ENCODE results near the gene CCNL2. TPM values are rescaled to one million over a fixed set of nuclear protein-coding genes. Genes with fewer than 3 reads are reported as not detected.
A peak's percentile ranks its signal among the peaks of the same experiment; 100 is the strongest.

The CCNL2 gene
- total and polyA plus RNA-seq, 8 donors, result 33.4 to 739 (median 277) TPM

DNA sequence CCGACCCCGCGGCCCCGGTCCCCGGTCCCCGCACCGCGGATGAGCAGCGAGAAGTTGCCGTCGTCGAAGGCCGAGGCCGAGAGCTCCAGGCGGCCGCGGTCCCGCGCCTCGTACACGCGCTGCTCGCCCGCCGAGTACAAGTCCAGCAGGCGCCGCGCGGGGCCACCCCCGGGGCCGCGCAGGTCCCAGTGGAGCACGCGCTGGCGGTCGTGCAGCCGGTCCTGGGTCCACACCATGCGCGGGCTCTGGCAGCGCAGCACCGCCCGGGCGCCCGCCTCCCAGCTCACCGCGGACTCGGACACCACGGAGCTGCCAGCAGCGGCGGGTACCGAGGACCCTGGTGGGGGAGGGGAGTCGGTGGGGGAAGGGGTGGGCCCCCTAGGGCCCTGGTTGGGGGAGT, 43.7 kb downstream of the CCNL2 start:
- peaks cover 69 to 91% (median 84%) of the 10 kb centered on the region in 4 donors for H3K4me1 ChIP-seq

GRCh38 chr1:1354271-1355247, 44.6 kb downstream of the CCNL2 start:
- Histone ChIP-seq H3K27me3 (peaks cover 0 to 82% (median 50%) of the 10 kb centered on the region in 3 donors), H3K4me1 (peaks cover 64 to 82% (median 76%) of the 10 kb centered on the region in 4 donors), H3K36me3 (peaks cover 0 to 23% (median 8%) of the 10 kb centered on the region in 4 donors), H3K4me3 (peak overlapping the region; percentile 25 to 47 (median 32)), H3K27ac (peak overlapping the region in 2 of 5 donors; percentile 84 to 87), H3K9me3 (no peaks in the 10 kb centered on the region)
- TF ChIP-seq, protein P1, sequence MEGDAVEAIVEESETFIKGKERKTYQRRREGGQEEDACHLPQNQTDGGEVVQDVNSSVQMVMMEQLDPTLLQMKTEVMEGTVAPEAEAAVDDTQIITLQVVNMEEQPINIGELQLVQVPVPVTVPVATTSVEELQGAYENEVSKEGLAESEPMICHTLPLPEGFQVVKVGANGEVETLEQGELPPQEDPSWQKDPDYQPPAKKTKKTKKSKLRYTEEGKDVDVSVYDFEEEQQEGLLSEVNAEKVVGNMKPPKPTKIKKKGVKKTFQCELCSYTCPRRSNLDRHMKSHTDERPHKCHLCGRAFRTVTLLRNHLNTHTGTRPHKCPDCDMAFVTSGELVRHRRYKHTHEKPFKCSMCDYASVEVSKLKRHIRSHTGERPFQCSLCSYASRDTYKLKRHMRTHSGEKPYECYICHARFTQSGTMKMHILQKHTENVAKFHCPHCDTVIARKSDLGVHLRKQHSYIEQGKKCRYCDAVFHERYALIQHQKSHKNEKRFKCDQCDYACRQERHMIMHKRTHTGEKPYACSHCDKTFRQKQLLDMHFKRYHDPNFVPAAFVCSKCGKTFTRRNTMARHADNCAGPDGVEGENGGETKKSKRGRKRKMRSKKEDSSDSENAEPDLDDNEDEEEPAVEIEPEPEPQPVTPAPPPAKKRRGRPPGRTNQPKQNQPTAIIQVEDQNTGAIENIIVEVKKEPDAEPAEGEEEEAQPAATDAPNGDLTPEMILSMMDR (IDR thresholded peaks at IDR 0.05), result no peak
- TF ChIP-seq POLR2AphosphoS5 (IDR thresholded peaks at IDR 0.05), result no peak
- no peak for TF ChIP-seq POLR2A (IDR thresholded peaks at IDR 0.05)
- TF ChIP-seq EP300 (IDR thresholded peaks at IDR 0.05), result no peak
- DNase-seq, result no peak
- intact Hi-C loops (cut with DNase I; ENCODE audit: low total_unique reads), result no loop called here
- WGBS, 5 donors, result 33 to 52% (median 47%) methylated on average over 63 to 116 of the region's 116 CpGs

More for the DNA sequence above, 43.7 kb downstream of the CCNL2 start:
- peak overlapping the region in 4 of 5 donors; percentile 84 to 89 (median 86) for H3K27ac ChIP-seq
- WGBS, 5 donors, result 0 to 20% (median 3%) methylated on average over 1 to 52 of the region's 52 CpGs
- intact Hi-C loops (cut with DNase I; ENCODE audit: low total_unique reads), result no loop called here
- no peak for TF ChIP-seq POLR2AphosphoS5 (IDR thresholded peaks at IDR 0.05)
- TF ChIP-seq, protein P1 (IDR thresholded peaks at IDR 0.05), result no peak
- TF ChIP-seq POLR2A (IDR thresholded peaks at IDR 0.05), result no peak
- TF ChIP-seq EP300 (IDR thresholded peaks at IDR 0.05), result no peak
- peaks cover 0 to 23% (median 8%) of the 10 kb centered on the region in 4 donors for H3K36me3 ChIP-seq
- peak overlapping the region; percentile 25 to 47 (median 32) for H3K4me3 ChIP-seq
- no peaks in the 10 kb centered on the region for H3K9me3 ChIP-seq
- peak; percentile 58 to 88 for DNase-seq
- H3K27me3 ChIP-seq, result peaks cover 0 to 91% (median 50%) of the 10 kb centered on the region in 3 donors

- Histone ChIP-seq H3K27me3 (peaks cover 0 to 72% (median 48%) of the 10 kb centered on the region in 3 donors), H3K27ac (peak overlapping the region in 2 of 5 donors; percentile 64 to 72), H3K9me3 (no peaks in the 10 kb centered on the region), H3K4me1 (peaks cover 54 to 72% (median 67%) of the 10 kb centered on the region in 4 donors), H3K36me3 (peaks cover 0 to 23% (median 8%) of the 10 kb centered on the region in 4 donors), H3K4me3 (no peak overlapping the region)
- intact Hi-C loops (cut with DNase I; ENCODE audit: low total_unique reads), result no loop called here
- TF ChIP-seq EP300 (IDR thresholded peaks at IDR 0.05) (no peak), POLR2AphosphoS5 (IDR thresholded peaks at IDR 0.05) (no peak), POLR2A (IDR thresholded peaks at IDR 0.05) (no peak)
- TF ChIP-seq, protein P1 (IDR thresholded peaks at IDR 0.05), result no peak
- no peak for DNase-seq
- WGBS, 5 donors, result 22 to 41% (median 29%) methylated on average over 20 to 28 of the region's 28 CpGs
Observed at GRCh38 chr1:1353389-1354151, 45.6 kb downstream of the CCNL2 start.
